GM18505 (cell line): ENCODE measurements around the gene ITPR3.

Experiments
- ATAC-seq: cut with Tn5 transposase; IDR thresholded peaks from one replicate; pipeline ENCODE4 v1.9.1; 2021; ENCODE audit not compliant: unreplicated experiment
- POLR2A ChIP-seq: IDR thresholded peaks from 4 replicates; pipeline ENCODE4 v1.6.1; 2011; ENCODE audit warnings: borderline replicate concordance; ENCODE audit not compliant: insufficient read depth, insufficient read length; ENCODE audit errors: extremely low read depth

ITPR3 gene

DNA sequence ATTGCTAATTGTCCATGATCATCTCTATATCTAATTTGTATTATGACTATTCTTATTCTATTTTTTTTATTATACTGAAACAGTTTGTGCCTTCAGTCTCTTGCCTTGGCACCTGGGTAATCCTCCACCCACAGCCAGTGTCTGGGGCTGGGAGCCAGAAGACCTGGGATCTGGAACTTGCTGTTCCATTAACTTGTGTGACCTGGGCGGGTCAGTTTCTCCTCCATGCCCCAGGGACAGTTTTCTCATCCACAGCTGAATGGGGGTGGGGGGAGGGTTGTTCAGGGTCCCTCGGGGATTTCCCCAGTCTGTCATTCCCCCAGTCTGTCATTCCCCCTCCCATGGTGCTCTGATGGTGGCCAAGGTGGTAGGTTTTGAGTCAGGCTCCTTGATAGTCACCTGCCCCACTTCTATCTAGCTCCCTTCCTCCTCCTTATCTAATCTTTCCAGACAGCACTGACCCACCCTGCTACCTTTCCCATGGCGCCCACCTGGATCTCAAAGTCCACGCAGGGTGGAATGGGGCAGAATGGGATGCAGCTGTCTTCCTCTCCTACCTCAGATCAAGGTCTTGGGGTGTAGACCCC is 10.9 kb downstream of the ITPR3 start:
- ATAC-seq = no peak
- TF ChIP-seq POLR2A = no peak

DNA sequence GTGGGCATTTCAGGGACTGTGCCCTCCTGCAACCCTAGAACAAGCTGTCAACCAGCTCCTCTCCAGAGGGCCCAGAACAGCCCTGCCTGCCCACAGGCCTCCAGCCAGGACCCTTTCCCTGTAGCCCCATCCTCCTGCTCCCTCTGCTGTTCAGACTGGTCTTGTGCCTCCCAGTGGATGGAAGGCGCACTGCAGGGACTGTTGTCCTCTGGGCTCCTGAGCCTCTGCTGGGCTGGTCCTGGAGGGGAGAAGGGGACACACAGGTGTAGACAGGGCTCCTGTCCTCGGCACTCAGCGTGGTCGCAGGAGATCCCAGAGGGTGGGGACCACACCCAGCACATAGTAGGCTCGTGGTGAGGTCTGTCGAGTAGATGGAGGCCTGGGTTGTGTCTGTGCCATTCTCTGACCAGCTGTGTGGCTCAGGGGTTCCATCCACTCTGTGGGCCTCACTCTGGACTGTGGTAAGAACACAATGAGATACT is 11.5 kb downstream of the ITPR3 start:
- ATAC-seq = no peak
- TF ChIP-seq POLR2A = no peak

DNA sequence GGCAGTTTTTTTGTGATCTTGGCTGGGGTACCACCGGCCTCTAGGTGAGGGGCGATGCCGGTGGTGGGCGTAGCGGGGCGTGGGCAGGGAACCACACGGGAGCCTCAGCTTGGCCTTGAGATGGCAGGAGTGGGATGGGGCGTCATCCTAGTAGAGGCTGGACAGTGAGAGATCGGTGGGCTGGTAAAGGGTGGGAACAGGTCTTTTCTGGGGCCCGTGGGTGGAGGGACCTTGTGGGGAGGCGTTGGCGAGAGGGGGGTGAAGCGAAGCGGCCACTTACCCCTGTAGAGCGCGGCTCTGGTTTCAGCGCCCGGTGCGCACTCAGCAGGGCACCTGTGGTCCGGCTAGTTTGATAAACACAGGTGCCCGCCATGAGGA is 12.0 kb downstream of the ITPR3 start:
- no peak for TF ChIP-seq POLR2A
- no peak for ATAC-seq

DNA sequence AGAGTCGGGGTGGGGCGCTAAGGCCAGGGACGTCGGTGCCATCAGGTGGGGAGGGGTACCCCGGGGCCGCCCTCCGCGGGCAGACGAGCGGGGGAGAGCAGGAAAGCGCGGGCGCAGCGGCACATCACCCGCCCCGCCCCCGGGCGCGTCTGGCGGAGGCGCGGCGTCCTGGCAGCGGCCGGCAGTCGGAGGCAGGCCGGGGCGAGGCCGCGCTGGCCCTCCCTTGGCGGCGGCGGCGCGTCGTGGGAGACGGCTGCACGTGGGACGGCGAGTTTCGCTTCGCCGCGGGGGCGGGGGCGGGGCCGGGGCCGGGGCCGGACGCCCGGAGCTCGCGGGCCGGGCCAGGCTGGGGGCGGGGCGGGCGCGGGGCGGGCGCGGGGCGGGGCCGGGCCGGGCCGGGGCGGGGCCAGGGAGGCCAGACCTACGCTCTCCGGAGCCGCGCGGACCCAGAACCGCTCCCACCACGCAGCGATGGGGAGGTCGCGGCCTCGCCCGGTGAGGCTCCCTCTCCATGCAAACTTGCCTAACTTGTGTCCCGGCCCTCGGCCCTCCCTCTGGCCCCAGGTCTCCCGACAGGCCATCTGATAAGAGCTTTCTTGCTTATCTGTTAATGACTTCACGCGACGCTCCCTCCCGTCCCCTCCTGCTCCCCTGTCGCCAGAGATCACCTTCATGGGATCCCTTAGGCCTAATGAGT is 12.5 kb downstream of the ITPR3 start:
- TF ChIP-seq POLR2A = no peak
- peak; percentile 61 for ATAC-seq

DNA sequence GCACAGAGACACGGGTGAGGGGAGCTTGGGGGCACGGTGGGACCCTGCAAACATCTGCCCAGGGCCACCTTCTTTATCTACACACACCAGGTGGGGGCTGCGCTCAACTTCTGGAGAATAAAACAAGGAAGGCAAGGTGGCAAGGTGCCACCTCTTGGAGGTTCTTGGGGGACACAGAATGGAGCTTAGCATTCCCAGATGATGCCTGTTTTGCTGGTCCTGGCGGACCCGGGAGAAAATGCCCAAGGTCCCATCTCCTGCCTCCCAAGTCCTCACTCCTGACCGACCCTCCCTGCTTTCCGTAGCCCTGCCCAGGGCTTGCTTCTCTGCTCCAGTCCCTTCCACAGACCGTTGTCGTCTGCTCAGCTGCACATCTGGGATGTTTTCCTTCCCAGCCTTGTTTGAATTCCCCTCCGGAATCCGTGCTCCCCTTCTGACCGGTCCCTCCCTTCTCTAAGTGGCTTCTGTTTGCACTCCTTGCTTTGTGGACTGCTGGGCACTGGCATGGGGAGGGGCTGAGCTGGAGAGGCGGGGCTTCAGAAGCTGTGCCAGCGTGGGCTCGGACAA is 13.1 kb downstream of the ITPR3 start:
- no peak for ATAC-seq
- TF ChIP-seq POLR2A = no peak

DNA sequence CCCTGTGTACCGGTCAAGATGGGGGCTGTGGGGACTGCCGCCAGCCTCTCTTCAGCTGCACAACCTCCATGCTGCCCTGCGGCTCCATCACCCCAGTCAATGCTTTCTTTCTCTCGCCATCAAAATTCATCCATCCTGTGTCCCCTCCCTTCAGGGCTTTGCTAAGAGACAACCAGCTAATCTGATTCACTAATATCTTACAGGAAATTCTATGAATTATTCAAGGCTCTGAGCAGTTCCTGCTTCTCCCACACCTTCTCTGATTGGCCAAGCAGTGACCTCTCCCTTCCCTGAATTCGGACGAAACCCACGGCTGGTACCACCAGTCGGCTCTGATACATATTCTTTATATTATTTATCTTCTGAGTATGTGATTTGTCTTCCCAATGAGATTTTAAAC is 13.8 kb downstream of the ITPR3 start:
- no peak for TF ChIP-seq POLR2A
- no peak for ATAC-seq

DNA sequence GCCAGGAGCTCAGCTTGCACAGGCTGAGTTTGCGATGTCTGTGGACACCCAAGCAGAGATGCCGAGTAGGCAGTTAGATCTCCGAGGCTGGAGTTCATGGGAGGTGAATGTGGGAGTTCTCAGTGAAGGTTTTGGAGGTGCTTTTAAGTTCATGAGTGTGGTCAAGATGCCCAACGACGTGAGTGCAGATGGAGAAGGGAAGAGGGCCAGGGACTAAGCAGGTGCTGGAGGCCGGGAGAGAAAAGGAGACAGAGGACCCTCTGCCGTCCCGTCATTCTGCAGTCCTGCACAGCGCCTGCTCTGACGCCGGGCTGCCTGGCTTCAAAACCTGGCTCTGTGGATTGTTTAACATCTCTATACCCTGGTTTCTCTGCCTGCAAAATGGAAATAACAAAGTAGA is 15.5 kb downstream of the ITPR3 start:
- ATAC-seq = no peak
- no peak for TF ChIP-seq POLR2A

DNA sequence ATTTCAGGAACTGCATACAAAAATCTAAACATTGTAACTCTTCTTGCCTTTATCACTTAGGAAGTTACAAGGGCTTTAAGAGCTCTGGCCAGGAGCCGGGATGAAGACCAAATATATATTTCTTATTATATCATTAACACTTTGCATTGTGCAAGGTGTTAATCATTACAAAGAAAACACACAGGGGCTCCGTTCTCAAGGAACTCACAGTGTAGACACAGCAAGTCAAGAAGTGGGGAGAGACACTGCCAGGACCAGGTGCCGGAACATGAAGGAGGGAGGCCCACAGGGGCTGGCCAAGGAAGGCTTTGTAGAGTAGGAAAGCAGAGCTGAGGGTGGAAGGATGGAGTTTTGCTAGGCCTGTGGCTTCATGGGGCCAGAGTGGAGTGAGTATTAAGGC is 17.4 kb downstream of the ITPR3 start:
- ATAC-seq = no peak
- no peak for TF ChIP-seq POLR2A

DNA sequence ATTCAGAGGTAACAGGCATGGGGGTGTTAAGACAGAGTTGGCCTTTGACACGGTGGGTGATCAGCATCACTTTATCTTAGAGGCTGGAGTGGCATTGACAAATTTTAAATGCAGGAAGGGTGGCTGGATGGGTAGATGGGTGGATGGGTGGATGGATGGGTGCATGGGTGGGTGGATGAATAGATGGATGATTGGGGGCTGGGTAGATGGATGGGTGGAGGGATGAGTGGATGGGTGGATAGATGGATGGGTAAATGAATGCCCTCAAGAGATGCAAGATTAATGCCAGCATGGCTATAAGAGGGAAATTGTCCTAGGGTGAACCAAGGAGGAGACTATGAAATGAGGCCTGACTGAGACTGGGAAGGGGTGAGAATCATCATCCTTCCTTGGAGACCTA is 18.4 kb downstream of the ITPR3 start:
- TF ChIP-seq POLR2A = no peak
- ATAC-seq = no peak

DNA sequence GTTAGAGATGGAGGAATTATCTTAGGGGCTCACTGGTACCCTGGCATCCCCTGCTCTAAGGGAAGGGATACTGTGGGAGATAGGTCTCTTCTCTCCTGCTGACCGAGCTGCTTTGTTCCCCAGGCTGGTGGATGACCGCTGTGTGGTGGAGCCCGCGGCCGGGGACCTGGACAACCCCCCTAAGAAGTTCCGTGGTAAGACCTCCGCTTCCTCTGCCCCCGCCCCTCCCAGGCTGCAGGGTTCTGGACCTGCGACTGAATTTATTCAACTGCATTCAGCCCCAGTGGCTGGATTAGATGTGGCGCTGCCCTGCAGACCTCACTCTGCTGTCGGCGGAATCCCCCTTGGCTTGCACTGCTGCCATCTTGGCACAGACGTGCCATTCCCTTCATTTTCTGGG is 19.2 kb downstream of the ITPR3 start:
- ATAC-seq = no peak

DNA sequence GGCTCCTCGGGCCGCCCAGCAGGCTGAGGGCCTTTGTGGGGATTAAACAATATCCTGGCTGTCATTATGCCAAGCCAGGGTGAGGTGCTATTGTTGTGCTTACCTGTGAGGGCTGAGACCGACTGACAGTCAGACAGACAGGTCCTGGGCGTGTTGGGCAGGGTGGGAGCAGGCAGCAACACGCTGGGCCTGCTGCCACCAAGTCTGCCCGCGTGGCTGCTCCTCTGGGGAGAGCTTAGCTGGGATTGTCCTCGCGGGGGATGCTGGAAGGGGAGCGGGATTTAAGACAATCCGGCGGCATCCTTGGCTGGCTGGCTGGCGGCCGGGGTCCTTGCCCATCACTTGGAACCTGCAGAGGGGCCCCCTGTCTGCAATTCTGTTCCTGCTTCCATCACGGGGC is 20.0 kb downstream of the ITPR3 start:
- no peak for TF ChIP-seq POLR2A
- no peak for ATAC-seq

More for the DNA sequence above, 19.2 kb downstream of the ITPR3 start:
- no peak for TF ChIP-seq POLR2A

DNA sequence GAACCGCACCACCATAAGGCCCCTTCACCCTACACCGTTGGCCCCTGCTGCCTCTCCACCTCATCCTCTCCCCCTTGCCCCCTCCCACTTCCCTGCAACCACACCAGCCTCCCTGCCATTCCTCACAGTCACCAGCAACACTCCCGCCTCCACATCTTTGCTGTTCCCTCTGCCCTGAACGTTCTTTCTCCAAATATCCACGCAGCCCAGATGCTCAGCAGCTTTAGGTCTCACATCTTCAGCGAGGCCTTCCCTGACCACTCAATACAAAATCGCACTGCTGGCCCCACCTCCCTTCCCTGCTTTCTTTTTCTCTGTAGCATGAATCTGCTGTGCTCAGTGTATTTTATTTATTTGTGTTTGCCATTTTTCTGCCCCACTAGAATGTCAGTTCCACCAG is 20.5 kb downstream of the ITPR3 start:
- TF ChIP-seq POLR2A = no peak

DNA sequence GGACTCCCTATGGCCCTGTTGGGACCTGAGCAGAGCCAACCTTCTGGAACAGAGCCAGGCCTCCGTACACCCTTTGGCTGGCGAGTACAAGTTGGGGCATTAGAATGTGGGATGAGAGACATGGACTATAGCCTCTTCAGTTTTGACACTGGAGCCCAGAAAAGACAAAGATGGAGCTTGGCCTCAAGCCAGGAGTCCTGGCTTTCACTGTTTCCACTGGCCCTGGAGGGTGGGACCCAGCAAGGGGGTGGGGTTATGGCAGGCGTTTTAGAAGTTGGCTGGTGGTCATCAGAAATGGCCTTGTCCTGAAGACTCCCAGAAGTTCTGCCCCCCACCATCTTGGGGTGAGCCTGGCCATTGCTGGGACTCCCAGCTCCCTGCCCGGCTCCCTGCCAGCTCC is 21.8 kb downstream of the ITPR3 start:
- ATAC-seq = no peak

More for the DNA sequence above, 20.5 kb downstream of the ITPR3 start:
- no peak for ATAC-seq

DNA sequence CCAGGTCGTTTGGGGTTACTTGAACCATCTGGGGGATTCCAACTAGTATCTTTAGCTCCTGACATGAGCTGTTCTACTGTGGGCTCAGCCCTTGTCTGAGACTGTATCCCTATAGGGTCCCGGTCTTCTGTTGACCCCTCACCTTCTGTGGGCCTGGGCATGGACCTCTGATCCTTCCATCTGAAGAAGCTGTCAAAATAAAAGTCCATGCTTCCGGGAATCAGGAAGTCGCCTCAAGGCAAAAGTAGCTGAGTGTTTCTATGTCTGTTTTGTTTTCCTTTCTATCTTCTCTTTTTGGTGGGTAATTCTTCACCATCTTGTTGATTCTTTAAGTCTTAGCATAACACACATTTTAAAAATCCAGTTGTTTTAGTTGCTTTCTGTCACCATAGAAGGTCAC is 30.3 kb downstream of the ITPR3 start:
- no peak for TF ChIP-seq POLR2A
- no peak for ATAC-seq

More for the DNA sequence above, 21.8 kb downstream of the ITPR3 start:
- no peak for TF ChIP-seq POLR2A
